NCI-H146 (cell line): ENCODE measurements around the gene CCDC81.

ENCODE experiments used
- DNase-seq: peaks from one replicate; lab custom pipeline; 2025; lab: John Stamatoyannopoulos, UW

CCDC81 gene

GRCh38 chr11:86440843-86441242, 66.2 kb downstream of the CCDC81 start:
- no peak for DNase-seq

- DNase-seq, result no peak
Observed at GRCh38 chr11:86442420-86442819, 67.7 kb downstream of the CCDC81 start.

- no peak for DNase-seq
Observed at GRCh38 chr11:86442827-86443226, 68.1 kb downstream of the CCDC81 start.

DNA sequence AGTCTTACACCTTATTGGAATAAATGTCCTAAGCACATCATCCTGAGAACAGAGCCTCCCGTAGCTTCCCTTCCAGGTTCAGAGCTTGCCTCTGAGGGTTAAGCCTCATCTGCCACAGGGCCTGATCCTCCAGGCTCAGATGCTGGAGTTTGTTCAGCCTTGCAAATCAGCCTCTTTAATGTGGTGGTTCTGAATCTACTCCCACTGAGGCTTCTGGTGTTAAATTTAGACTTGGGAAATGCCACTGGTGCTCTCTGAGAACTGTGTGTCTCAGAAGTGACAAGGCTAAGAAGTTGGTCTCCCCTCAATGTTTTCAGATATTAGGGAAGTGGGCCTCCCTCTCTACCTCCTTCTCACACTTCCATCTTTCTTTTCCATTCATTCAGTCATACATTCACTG, 68.7 kb downstream of the CCDC81 start:
- no peak for DNase-seq

- no peak for DNase-seq
Observed at GRCh38 chr11:86444981-86445380, 70.3 kb downstream of the CCDC81 start.

GRCh38 chr11:86446163-86446923, 71.7 kb downstream of the CCDC81 start:
- no peak for DNase-seq

GRCh38 chr11:86446924-86447285, 72.2 kb downstream of the CCDC81 start:
- DNase-seq, result no peak

- DNase-seq, result no peak
Observed at GRCh38 chr11:86447763-86448480, 73.2 kb downstream of the CCDC81 start.

GRCh38 chr11:86449993-86450629, 75.4 kb downstream of the CCDC81 start:
- DNase-seq, result no peak

DNA sequence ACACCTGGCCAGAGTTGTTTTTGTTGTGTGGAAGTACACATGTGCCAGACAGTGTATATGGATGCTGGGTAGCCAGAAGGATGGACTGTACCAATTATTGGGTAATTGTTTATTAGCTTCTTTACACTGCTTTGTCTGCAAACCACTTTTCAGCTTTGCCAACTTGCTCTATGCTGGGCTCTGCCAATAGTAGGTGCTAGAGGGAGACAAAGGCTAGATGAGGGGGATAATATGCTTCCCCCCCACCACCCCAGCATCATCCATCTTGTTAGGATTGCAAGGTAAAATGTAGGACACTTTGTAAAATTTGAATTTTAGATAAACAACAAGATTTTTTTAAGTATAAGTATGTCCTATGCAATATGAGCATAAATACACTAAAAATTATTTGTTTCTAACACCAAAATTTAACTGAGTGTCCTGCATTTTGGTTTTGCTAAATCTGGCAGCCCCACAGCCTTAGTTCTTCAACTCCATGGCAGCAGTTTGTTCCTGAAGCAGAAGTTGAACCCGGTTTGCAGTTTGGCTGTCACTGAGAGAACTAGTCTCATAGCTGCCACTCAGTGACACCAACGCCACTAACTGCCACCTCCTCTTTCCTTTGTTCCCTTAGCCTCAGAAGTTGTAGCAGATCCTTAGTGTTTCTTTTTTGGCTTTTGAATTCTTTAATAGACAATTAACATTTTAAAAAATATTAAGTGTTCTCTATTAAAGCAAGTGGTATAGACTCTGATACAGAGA, 78.8 kb downstream of the CCDC81 start:
- DNase-seq, result no peak

DNA sequence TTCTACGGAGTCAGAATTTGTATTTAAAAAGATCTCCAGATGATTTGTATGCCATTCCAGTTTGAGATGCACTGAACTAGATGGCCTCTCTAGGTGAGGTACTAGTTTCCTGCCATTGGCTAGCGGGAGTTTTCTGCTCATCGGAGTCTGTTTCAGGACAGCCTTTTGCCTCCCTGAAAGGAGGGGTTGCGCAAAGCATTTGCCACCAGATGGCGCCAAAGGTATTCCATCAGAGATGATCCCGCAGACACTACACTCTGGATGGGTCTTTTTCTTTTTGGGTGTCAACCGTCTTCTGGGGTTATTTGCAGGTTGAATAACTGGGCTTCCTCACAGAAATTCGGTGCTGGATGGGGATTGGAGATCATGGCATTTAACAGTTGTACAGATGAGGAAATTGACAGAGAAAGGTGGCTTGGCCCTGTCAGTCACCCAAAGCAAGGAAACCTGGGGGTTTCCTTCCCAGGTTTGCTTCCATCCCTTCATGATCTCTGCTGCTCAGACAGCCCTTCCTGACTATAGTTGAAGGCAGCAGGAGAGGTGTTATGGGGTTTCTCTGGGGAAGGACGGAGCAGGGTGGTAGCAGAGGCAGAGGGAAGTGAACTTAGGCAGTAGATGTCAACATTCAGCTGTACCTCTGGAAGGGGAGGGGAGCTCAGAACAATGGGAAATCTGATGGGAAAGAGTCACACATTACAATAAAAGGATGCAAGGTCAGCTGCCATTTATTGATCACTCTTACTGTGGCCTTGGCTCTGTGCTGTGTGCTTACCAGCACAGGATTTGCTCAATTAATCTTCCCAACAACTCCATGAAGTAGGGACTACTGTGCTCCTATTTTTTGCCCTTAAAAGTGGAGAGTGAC, 81.6 kb downstream of the CCDC81 start:
- DNase-seq, result peak; percentile 66

DNA sequence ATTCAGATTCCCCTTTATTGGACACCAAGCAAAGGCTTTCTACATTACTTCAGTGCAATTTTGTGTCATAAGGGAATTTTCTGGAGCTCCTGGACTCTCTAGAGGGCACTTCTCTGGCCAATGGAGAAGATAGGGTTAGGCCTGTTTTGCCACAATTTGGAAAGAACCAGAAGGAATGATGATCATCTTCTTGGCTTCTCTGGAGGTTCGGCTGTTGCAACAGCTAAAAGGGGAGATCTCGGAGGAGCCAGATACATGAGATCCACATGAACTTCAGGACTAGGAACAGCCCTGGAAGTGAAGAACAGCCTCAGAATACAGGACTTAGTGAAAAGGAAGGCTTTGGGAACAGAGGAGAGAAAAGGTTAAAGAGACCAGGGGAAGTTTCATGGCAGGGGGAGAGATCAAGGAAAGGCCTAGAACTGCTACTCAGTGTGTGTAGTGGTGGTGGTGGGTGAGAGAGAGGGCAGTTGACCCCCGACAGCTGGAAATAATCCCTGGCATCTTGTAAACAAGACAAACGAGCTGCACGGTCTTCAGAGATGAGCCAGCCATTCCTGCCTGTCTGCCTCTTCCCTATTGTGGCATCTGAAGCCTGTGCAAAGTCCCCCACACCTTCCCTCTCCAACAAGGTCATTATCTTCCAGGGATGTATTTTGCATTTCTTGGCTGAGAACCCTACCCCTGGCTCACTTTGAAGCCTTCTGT, 83.8 kb downstream of the CCDC81 start:
- no peak for DNase-seq

DNA sequence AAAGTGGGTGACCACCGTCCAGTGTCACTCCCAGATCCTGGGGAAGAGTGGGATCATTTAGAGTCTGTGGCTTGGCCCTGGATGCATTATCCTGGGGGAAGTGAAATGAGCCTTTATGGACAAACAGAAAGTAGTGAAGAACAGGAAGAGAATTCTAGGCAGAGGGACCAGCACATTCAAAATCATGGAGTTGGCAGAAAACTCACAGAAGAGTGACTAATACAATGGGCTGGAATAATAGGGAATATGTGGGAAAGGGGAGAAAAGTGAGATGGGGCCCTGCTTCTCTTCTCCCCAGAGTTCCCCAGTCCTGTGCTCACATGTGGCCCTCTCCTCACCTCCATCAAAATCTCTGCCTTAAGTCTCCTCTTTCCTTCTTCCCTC, 84.3 kb downstream of the CCDC81 start:
- no peak for DNase-seq

DNA sequence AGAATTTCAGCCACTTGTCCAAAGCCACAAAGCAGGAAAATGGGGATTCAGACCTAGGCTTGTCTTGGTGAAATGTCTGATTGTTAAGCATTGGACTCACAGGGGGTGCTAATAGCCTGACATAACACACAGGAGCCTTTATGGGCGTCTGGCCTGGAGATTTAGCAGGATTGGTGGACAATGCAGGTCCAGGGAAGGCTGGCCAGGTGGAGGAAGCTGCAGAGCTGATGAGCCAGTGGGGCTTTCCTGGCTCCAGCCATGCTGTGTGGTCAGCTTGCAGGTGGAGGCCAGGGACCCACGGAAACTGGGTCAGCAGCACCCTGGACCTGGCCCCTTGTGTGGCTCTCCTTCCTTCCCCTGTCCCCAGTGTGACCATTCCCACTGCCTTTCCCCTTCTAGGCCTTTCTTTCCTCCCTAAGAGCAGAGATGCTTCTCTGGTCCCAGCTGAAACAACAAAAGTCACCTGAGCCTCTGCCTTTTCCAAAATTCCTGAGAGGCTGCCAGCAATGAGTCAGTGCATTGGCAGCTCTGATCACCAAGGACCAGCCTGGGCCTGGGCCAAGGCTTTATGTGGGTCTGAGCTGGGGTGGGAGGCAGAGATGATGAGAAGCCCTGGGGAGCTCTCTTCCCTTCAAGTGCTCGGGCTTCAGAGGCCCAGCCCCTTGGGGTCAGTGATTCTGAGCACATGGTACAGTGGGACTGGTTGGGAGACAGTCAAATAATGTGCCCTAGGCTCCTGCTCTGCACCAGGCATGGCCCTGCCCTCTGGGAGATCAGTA, 85.2 kb downstream of the CCDC81 start:
- no peak for DNase-seq

DNA sequence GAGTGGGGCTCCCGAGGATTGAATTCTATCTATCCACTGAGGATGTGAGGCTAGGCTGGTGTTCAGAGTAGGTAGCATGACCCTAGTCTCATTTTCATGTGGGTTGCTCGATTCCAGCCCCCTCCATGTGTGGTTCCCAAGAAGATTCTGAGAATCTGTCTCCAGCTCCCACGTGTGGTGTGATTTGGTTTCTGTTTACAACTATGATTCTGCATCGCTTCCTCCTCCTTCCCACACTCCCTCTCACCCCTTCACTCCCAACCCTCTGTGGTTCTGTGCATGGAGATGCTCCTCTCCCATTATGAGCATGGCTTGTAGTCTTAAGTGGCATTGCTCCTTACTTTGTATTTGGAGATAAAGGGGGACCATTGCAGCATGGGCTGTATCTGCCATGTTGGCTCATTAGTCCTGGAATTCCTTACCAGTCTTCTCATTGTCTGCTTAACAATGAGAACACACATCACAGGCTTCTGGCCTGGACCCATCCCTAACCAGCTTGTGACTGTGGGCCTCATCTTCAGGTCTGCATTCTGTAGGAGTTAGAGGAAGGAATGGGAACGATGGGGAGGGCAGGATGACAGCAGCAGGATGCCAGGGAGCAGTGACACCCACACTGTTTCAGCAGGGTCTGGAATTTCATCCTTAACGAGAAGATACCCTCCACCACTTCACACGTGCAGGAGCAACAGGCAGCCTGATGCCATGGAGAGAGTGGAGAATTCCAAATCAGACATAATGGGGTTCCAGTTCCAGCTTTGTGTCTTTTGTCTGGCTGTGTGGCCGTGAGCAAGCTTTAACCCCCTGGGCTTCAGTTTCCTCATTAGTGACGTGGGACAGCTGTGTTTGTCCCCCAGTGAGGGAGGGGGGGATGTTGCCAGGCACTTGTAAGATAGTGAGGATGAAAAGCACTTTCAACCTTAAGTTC, 86.0 kb downstream of the CCDC81 start:
- no peak for DNase-seq

GRCh38 chr11:86461892-86462291, 87.2 kb downstream of the CCDC81 start:
- no peak for DNase-seq

- DNase-seq, result no peak
Observed at GRCh38 chr11:86463120-86463519, 88.4 kb downstream of the CCDC81 start.

DNA sequence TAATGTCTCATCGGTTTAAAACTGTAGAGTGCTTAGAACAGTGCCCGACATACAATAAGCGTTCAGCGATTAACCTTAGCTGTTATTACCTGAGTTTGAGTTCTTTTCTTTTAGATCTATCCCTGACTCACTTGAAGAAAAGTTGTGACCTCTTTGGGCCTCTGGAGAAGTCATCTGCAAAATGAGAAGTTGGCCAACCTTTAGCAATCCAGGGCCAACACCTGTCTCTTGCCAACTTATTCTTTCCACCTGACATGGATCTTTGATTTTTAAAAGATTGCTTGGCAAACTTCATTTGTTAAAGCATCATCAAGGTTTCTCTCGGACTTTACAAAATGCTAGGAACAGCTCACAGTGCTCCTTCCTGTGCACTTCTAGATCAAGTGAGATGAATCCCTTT, 89.3 kb downstream of the CCDC81 start:
- no peak for DNase-seq
